GM19023 (cell line): ENCODE results near the gene POLE.

ENCODE experiments used
- ATAC-seq: cut with Tn5 transposase; IDR thresholded peaks from one replicate; pipeline ENCODE4 v1.9.1; 2021; ENCODE audit warnings: mild to moderate bottlenecking, moderate library complexity; ENCODE audit not compliant: unreplicated experiment

POLE gene

DNA sequence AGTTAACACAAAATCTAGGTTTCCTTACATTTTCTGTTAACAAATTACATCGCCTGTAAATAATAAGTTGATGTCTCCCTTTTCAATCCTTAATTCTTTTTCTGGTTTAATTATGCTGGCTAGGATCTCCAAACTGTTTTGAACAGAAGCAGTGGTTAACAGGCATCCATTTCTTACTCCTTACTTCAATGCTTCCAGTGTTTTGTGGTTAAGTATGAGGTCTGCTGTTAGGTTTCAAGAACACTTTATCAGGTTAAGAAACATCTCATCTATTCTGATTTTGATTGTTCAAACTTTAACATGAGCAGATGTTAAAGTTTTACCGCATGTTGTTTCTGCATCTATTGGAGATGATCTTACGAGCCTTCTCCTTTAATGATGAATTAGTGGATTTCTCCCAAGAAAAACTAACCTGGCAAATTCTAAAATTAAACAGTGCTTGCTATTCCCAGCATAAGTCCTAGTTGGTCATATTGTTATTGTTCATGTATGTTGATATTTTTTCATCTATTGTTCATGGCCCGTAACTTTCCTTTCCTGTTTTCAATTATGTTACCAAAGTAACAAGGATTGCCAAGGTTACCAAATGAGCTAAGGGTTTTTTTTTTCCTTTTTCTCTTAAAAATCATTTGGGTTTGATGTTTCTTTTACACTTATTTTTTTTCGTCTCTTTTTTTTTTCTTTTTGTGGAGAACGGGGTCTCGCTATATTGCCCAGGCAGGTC lies 33.4 kb downstream of the POLE start:
- ATAC-seq = no peak

DNA sequence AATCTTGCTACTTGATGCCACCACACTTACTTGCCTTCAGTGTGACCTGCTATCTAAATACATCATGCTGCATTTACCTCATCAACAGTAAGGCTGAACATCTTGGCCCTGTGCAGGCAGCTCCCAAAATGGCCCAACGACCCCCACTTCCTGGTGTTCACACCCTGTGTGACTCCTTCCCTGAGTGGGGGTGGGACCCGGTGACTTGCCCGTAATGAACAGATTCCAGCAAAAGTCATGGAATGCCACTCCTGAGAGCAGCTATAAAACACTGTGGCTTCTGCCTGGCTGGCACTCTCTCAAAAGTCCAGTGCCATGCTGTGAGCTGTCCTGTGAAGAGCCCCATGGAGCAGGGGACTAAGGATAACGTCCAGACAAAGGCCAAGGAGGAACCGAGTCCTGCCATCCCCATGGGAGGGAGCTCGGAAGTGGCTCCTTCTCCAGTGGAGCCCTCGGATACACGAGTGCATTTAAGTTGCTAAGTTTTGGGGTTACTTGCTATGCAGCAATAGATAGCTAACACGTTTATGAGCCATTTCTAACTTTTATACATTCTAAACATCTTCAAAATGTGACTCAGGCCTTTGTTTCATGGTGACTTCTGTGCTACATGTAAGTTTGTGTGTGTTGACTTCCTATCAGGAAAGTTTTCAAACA lies 35.6 kb downstream of the POLE start:
- ATAC-seq = no peak

DNA sequence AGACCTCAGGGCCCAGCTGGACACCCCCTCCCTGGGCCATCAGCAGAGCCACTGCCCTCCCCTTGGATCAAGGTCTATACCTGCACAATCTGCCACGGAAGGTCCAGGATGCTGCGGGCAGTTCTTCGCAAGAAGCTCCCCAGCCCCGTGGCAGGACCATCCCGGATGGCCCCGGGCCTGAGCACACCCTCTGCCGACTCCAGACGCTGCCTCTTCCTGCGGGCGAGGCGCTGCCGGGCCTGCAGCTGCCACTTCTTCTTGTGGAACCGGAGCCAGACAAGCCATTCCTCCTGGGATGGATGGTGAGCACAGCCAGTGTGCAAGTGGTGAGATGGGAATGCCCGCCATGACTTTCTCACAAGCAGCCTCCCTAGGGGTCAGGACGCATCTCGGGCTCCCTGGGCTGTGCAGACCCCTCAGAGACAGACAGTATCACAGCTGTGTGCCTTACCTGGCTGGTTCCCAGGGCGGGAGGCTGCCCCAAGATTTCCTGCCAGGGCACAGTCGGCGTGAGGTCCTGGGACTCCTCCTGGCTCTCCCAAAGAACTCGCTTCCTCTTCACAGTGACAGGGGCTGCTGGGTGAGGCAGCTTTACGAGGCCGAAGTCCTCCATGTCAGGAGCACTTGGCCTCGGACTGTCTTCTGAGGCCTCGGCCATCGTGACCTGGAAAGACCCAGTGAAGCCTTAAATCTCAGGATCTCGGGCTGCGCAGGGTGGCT lies 37.8 kb downstream of the POLE start:
- ATAC-seq = no peak

DNA sequence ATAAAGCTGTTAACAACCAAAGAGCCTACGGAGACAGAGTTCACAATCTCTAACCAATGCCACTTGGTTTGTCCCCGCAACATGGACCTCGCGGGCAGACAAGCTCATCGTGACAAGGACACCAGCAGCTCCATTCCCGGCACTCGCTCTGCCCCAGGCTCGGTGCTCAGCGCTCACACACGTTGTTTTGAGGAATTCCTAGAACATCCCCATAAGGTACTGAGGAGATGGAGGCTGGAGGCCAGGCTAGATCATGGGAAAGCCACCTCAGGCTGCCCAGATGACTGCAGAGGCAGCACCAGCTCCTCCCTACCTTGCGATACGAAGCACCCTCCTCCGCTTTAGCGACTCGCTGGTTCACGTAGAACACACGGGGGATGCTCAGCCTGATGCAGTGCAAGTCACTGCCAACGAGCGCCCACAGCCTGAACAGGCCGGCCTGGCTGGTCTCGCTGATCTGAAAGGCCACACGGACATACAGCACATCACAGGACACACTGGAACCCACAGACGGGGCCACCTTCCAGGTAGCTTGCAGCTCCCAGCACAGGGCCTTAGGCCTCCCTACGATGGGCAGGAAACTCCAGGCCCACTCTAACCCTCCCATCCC lies 38.4 kb downstream of the POLE start:
- ATAC-seq = no peak

DNA sequence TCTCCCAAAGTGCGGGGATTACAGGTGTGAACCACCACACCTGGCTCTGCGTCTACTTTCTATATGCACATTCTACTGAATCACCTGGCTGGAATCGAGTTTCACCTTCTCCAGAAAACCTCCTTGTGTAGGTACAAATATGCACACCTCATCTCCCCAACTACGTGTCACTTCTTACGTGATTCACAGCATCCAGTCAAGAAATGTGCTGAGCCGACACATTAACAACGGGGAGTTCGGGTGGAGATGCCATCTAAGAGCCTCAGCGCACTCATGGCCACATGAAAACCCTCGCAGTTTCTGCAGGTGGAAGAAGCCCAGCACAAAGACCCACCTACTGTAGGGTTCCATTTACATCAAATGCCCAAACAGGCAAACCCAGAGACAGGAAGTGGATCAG lies 39.3 kb downstream of the POLE start:
- ATAC-seq = no peak

DNA sequence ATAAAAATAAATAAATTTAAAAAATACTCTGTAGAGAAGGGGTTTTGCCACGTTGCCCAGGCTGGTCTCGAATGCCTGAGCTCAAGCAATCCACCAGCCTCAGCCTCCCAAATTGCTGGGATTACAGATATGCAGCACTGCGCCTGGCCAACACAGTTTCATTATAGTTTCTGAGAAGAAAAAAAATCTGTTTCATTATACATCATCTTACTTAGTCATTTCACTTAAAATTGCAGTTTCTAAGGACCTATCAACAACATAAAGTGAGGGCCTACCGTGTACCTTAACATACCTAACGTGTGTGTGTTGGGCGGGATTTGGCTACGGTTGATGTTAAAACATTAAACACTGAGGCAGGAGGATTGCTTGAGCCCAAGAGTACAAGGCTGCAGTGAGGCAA lies 40.3 kb downstream of the POLE start:
- ATAC-seq = no peak

DNA sequence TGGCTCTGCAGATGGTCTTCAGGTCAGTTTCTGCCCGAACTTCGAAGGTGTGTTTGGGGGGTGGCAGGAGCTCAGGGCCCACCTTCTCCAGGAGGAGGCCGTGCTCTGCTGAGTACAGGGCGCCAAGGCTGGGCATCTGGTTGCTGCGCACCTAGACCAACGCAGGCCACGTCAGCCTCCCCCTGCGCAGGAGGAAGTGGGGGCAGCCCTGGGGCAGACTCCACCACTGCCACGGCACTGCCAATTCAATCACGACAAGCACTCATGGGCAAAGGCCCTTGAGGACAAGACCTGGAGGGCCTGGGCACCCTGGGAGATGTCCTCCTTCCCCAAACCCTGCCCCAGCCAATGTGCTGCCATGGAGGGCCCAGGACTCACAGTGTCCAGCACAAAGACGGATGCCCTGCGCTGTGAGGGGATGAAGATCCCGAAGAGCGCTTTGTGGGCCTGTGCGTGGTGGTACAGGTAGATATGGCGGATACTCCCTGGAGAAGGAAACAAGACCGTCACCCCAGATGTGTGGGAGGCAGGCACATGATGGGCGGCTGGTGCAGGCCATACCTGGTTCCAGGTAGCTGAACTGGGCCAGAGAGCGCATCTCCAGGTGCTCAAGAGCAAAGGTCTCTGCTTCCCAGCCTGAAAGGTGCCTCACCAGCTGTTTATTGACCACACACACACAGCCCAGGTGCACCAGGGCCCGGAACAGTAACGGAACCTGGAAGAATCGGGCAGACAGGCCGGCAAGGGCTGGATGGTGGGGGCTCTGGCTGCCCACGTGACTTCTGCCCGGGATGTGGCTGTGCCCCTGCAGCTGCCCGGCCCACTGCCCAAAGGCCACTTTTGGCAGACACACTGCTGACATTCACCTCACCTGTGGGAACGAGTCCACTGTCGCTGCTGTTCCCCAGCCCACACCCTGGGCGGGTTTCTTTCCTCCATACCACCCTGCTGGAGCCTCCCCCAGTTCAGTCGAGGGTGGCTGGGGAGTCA lies 44.0 kb downstream of the POLE start:
- ATAC-seq = no peak

DNA sequence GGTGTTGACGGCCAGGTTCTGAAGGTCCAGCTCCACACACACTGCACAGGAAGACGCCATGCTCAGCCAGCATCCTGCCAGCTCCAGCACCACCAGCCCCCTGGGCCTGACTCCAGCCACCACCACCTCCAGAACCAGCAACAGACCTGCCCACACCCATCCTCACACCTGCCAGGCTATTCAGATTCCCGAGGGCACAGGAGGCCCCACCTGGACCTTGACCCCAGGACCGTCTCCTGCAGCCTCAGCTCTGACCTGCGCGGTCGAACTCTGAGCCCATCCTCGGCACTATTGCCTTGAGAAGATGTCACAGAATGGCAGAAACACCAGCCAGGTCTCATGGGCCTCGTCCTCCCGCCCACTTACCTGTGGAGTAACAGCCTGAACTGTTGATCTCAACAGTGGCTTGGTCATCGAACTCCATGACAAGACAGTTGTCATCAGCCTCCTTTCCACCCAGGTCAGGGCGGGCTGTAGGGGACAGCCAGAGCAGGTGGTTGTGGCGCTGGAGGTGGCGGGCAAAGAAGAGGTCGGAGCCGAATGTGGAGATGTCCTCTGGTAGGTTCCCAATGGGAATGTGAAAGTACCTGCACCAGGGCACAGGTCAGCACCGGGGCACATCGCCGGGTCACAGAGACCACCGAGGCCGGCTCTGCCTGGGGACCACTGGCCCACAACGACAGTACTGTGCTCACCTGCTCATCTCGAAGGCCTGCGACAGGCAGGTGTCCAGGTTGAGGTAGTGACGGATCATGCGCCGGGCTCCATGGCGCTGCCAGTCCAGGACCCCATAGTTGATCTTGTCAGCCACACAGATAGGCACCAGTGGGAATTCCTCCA lies 45.1 kb downstream of the POLE start:
- no peak for ATAC-seq

DNA sequence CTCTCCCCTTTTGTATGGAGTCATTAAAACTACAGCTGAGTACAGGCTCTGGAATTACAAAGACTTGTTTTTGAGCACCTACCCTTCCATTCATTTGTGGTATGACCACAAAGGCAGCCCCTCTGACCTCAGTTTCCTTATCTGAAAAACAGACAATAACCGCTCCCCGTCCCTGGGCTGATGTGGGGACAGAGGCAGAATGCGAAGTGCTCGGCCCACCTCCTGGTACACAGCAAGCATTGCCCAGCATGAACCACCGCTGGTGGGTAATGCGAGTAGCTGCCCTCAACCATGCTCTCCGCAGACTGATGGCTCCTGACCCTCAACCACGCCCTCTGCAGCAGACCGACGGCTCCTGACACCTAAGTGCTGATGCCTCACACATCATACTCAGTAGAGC lies 46.2 kb downstream of the POLE start:
- no peak for ATAC-seq

DNA sequence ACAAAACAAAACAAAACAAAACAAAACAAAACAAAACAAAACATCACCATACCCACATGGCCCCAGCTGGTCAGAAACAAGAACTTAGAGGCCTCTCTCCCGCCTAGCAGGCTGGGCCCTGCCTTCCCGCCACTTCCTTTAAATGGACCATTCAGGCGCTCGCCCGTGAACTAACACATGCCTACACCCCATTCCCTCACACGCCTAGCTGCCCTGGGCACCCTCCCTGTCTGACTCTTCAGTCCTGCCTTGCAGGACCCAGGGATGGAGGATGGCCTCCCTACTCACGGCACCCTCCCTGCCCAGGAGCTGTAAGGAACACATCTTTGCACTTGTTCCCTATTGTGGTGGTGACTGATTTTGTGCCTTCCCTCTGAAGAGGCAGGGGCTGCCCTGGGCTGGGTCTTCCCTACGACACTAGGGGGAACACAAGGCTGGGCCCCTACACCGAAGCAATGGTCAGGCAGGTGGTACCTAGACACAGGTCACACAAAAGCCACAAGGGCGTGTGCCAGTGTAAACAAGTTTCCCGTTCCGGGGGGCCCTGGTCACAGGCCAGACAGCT lies 47.1 kb downstream of the POLE start:
- ATAC-seq = no peak

DNA sequence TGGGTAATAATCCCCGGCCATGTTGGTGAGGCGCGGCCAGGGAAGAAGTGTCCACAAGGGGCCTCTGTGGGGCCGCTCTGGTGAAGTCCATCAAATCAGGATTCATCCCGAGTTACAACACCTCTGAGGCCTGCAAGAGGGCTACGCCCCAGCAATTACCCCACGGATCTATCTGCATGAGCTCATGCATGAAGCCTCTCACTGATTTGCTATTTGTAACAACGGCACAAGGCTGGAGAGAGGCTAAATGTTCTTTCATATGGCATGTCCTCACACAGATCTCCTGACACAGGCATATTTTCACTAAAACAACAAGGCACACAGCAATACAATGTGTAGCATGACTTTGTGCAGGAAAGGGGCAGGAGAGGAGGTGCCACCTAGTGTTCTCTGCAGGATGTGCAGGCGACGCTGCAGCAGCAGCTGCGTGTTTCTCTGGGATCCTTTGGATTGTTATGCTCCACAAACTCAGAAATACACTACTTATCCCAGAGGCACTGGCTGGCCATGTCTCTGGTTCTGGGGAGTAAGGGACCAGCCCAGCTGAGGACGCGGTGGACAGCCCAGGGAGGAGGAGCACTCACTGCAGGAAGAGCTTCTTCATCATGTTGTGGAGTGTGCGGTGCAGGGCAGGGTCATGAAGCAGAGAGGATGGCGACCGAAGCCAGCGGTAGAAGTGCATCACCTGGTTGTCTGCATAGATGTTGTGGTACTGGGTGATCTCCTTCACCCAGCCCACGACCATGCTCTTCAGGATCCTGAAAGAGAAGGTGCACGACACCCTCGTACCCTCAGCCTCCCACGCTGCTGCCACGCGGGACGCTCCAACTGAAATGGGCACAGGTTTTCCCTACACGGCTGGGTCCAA lies 48.4 kb downstream of the POLE start:
- no peak for ATAC-seq

DNA sequence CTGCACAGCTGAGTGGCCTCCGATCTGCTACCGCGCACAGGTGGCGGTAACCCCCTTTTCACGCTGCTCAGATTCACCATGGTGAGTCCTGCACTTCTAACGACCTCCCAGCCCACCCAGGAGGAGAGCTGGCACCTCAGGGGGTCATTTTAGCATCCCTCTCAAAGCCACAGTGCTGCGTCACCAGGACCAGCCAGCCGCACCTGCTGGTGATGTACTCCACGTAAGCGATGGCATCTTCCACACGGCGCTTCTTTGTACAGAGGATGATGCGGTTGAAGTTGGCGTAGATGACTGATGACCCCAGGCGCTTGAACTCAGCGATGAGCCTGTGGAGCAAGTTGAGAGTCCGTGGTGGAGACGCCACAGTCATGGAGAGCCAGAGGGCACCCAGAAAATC lies 49.3 kb downstream of the POLE start:
- ATAC-seq = no peak

DNA sequence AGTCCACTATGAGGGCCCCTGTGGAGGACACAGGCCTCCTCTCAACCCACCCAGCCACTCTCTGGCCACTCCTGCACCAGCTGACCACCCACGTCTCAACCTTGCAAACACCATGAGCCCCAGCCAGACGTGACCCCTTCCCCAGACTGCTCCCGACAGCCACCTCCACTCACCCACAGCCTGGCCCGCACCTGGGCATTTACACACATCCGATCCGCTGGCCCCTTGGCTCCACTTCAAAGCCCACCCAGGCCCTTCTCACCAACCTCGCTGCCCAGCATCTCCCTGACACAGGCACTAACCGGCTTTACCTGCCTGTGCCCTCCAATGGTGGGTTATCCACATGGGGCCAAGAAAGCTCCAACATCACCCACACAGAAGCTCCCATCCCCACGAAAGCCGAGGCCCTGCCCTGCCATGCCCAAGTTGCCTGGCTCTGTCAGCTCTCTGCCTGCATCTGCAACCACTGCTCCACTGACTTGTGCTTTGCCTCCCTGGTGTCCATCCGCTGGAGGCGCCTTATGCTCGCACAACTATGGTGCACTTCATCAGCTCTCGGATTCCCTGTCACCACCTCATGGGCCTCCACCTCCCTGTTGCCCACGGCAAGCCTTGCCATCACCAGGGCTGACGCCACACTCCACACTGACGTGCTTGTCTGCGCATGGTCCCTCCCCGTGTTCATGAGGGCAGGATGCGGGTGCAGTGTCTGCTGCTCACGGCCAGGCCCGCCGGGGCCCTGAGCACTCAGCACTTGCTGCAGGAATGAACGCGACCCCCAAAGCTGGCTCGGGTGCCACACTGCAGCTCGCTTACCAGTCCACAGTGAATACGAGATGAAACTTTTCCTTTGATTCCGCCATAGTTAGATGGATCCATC lies 51.8 kb downstream of the POLE start:
- no peak for ATAC-seq

DNA sequence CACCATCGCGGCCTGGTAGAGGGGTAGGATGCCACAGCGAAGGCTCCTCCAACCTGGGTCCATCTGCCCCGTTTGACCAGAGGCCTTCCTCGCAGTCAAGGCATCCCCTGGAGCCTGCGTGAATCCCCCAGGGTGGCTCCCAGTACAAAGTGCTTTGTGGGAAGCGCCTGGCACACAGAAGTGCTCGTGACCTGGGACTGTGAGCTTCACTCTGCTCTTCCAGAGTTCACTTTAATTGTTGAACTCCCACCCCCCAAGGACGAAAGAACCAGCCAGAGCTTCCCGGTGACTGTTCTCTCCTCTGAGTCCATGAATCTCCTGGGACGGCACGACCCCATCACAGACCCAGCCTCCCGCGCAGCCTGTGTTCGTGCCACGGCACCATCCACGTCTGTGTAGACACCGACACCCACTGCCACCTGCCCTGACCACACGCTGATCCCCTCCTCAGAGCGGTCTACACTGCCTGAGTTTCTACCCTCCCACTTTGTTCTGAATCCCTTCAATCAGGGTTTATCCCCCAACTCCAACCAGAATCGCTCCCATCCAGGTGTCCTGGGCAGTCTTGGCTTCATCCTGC lies 52.6 kb downstream of the POLE start:
- ATAC-seq = no peak

DNA sequence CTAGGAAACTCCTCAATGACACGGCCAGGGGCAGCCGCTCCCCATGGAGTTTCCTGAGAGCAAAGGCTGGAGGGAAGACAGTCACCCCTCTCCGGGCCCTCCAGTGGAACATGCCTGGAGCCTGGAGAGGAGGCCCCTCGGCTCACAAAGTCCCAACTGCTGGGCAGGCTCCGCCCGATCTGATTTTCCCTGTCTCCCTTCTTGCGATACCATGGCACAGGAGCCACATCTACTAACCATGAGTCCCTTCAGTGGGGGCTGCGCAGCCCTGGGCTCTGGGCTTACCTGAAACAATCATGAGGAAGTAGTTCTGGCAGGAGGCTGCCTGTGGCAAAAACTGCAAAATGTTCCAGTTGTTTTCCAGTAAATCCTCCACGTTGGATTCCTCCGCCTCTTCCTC lies 53.2 kb downstream of the POLE start:
- ATAC-seq = no peak

DNA sequence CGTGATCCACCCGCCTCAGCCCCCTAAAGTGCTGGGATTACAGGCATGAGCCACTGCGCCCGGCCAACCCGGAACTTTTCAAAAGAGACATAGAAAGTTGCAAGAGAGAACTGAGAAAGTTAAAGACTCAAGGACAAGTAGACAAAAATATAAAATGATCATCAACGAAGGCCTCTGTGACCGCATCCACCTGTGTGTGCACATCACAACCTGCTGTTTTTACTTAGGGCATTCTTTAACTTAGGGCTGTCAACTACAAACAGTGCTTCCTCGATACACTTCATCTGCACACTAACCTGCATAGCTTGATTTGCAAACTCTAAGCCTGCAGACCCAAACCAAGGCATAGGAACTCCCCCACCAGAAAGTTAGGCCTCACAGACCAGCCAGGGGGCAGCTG lies 53.7 kb downstream of the POLE start:
- ATAC-seq = no peak
